ENCODE data around the gene TM2D3. TPM values are rescaled to one million over a fixed set of nuclear protein-coding genes. Genes with fewer than 3 reads are reported as not detected.
"Not testable (repeated sequence)": the region's sequence is repeated elsewhere in the genome, so short reads cannot be mapped to it uniquely, and the experiment has no call there.

The TM2D3 gene
- total RNA-seq, 4 donors from 2014 or later = 35.5 to 50.5 (median 40.5) TPM

DNA sequence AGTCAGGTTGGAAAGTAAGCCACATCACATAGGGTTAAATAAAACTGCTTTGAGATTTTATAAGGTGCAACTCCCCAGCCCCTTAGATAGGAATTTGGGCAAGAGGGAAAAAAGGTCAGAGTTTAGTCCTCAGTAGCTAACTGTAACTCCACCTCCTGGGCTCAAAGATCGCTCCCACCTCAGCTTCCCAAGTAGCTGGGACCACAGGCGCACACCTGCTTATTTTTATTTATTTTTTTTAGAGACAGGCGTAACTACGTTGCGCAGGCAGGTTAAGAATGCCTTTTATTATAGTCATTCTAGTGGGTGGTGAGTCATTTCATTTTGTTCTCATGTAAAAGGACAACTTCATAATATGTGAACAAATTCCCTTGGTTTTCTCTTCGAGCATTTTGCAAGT lies 14.7 kb downstream of the TM2D3 start:
- 84% methylated on average over 6 of the region's 6 CpGs for WGBS
- peak; percentile 39 for DNase-seq (ENCODE audit: extremely low spot score)
- no peak for TF ChIP-seq POLR2AphosphoS5 (IDR thresholded peaks at IDR 0.05)
- TF ChIP-seq, protein P1, sequence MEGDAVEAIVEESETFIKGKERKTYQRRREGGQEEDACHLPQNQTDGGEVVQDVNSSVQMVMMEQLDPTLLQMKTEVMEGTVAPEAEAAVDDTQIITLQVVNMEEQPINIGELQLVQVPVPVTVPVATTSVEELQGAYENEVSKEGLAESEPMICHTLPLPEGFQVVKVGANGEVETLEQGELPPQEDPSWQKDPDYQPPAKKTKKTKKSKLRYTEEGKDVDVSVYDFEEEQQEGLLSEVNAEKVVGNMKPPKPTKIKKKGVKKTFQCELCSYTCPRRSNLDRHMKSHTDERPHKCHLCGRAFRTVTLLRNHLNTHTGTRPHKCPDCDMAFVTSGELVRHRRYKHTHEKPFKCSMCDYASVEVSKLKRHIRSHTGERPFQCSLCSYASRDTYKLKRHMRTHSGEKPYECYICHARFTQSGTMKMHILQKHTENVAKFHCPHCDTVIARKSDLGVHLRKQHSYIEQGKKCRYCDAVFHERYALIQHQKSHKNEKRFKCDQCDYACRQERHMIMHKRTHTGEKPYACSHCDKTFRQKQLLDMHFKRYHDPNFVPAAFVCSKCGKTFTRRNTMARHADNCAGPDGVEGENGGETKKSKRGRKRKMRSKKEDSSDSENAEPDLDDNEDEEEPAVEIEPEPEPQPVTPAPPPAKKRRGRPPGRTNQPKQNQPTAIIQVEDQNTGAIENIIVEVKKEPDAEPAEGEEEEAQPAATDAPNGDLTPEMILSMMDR (IDR thresholded peaks at IDR 0.05) = no peak
- no peak for TF ChIP-seq POLR2A (IDR thresholded peaks at IDR 0.05; ENCODE audit: low read depth)
- TF ChIP-seq EP300 (IDR thresholded peaks at IDR 0.05) = no peak
- no peak overlapping the region for H3K4me3 ChIP-seq
- no peaks in the 10 kb centered on the region for H3K9me3 ChIP-seq
- peaks cover 10 to 45% (median 21%) of the 10 kb centered on the region in 4 donors for H3K36me3 ChIP-seq
- no peaks in the 10 kb centered on the region for H3K27me3 ChIP-seq
- peaks cover 13 to 28% (median 20%) of the 10 kb centered on the region in 4 donors for H3K4me1 ChIP-seq
- intact Hi-C loops (cut with DNase I) = no loop called here
- H3K27ac ChIP-seq (replicated peaks in 1 of 4) = no peak overlapping the region

DNA sequence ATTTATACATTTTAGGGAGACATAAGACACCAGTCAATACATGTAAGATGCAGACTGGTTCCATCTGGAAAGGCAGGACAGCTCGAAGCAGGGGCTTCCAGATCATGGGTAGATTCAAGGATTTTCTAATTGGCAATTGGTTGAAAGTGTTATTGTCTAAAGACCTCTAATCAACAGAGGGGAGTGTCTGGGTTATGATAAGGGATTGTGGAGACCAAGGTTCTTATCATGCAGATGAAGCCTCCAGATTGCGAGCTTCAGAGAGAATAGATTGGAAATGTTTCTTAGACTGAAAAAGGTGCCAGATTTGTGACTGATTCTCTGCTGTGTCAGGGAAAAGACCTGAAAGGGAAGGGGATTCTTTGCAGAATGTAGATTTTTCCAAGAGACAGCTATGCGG lies 15.1 kb downstream of the TM2D3 start:
- peak; percentile 66 for DNase-seq (ENCODE audit: extremely low spot score)
- 87% methylated on average over 3 of the region's 3 CpGs for WGBS
- TF ChIP-seq EP300 (IDR thresholded peaks at IDR 0.05) = no peak
- TF ChIP-seq POLR2AphosphoS5 (IDR thresholded peaks at IDR 0.05) = no peak

DNA sequence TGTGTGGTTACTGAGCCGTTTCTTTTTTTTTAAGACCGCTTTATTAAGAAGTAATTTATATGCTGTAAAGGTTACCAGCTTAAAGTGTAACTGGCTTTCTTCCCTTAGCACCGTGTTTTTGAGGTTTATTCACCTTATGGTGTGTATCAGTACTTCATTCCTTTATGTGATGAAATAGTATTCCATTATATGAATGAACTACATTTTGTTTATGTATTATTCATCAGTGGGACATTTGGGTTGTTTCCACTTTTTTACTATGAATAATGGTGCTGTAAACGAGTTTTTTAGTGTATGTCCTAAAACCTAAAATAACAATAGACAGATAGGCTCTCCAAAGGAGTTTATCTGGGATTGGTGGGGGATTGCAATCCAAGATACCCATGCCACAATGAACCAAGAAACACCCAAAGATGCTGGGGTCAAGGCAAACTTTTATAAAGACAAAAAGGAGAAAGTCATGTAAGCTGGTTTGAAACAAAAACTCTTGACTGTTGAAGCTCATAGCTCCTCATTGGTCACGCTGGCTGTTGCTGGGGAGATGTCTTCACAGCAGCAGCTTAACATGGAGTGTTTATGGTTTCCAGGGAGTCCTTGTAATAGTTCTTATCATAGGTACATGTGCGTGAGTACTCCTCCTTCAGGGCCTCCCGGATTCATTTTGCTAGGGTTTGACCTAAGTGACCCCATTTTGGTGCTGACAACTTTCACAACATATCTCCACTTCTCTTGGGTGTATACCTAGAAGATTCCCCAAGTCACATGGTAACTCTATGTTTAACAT lies 16.0 kb downstream of the TM2D3 start:
- intact Hi-C loops (cut with DNase I) = no loop called here
- Histone ChIP-seq H3K4me1 (peaks cover 8 to 14% (median 9%) of the 10 kb centered on the region in 4 donors), H3K27me3 (no peaks in the 10 kb centered on the region), H3K36me3 (peaks cover 7 to 35% (median 13%) of the 10 kb centered on the region in 4 donors), H3K9me3 (no peaks in the 10 kb centered on the region), H3K27ac (replicated peaks in 1 of 4) (no peak overlapping the region), H3K4me3 (no peak overlapping the region)
- TF ChIP-seq EP300 (IDR thresholded peaks at IDR 0.05) = no peak
- TF ChIP-seq POLR2AphosphoS5 (IDR thresholded peaks at IDR 0.05) = no peak
- TF ChIP-seq, protein P1 (IDR thresholded peaks at IDR 0.05) = no peak
- WGBS = 50% methylated on average over 7 of the region's 7 CpGs
- DNase-seq (ENCODE audit: extremely low spot score) = peak; percentile 14

More for the DNA sequence above, 15.1 kb downstream of the TM2D3 start:
- intact Hi-C loops (cut with DNase I) = no loop called here
- Histone ChIP-seq H3K4me1 (peaks cover 13 to 23% (median 15%) of the 10 kb centered on the region in 4 donors), H3K27me3 (no peaks in the 10 kb centered on the region), H3K36me3 (peaks cover 7 to 40% (median 17%) of the 10 kb centered on the region in 4 donors), H3K9me3 (no peaks in the 10 kb centered on the region), H3K27ac (replicated peaks in 1 of 4) (no peak overlapping the region), H3K4me3 (no peak overlapping the region)

DNA sequence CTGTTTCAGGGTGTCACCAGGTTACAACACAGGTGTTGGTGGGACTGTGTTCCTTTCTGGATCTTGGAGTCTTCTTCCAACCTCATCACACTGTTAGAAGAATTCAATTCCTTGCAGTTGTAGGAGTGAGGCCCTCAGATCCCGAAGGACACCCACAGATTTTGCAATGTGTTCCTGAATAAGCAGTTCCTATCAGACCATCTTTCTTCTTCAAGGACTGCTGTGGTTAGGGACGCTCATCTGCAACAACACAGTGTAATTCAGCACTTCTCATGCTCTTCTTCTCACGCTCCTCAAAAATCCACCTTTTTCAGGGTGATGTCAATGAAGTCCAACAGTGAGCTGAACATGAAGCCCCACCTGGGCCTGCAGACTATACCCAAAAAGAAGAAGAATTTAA lies 18.8 kb downstream of the TM2D3 start:
- H3K9me3 ChIP-seq = no peaks in the 10 kb centered on the region
- H3K27me3 ChIP-seq = no peaks in the 10 kb centered on the region
- peak; percentile 66 for DNase-seq (ENCODE audit: extremely low spot score)
- H3K4me3 ChIP-seq = no peak overlapping the region
- intact Hi-C loops (cut with DNase I) = no loop called here
- 95% methylated on average over 3 of the region's 3 CpGs for WGBS
- TF ChIP-seq, protein P1 (IDR thresholded peaks at IDR 0.05) = no peak
- TF ChIP-seq POLR2A (IDR thresholded peaks at IDR 0.05; ENCODE audit: low read depth) (no peak), POLR2AphosphoS5 (IDR thresholded peaks at IDR 0.05) (no peak), EP300 (IDR thresholded peaks at IDR 0.05) (no peak)
- H3K27ac ChIP-seq (replicated peaks in 1 of 4) = no peak overlapping the region
- H3K4me1 ChIP-seq = peaks cover 0 to 8% (median 3%) of the 10 kb centered on the region in 4 donors
- peaks cover 0 to 11% (median 0%) of the 10 kb centered on the region in 4 donors for H3K36me3 ChIP-seq

DNA sequence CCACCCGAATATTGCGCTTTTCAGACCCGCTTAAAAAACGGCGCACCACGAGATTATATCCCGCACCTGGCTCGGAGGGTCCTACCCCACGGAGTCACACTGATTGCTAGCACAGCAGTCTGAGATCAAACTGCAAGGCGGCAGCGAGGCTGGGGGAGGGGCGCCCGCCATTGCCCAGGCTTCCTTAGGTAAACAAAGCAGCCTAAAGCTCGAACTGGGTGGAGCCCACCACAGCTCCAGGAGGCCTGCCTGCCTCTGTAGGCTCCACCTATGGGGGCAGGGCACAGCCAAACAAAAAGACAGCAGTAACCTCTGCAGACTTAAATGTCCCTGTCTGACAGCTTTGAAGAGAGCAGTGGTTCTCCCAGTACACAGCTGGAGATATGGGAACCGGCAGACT lies 25.5 kb downstream of the TM2D3 start:
- WGBS = 97% methylated on average over 11 of the region's 15 CpGs
- intact Hi-C loops (cut with DNase I) = not testable (repeated sequence)
- H3K9me3 ChIP-seq = peaks cover 0 to 10% (median 0%) of the 10 kb centered on the region in 4 donors

More for the DNA sequence above, 25.5 kb downstream of the TM2D3 start:
- not testable (repeated sequence) for DNase-seq (ENCODE audit: extremely low spot score); H3K27me3 ChIP-seq; H3K4me3 ChIP-seq; H3K36me3 ChIP-seq; H3K27ac ChIP-seq (replicated peaks in 1 of 4); H3K4me1 ChIP-seq

All from esophagus muscularis mucosa (tissue), 4 donors.